ENCODE measurements around the gene KAZALD1. TPM values are rescaled to one million over a fixed set of nuclear protein-coding genes. Genes with fewer than 3 reads are reported as not detected.

Gene KAZALD1
- total RNA-seq, 3 donors from 2014 or later (not counting 1 experiment from before 2014, with no cell fraction given), result 0.49 TPM; not detected in 2

- peaks cover 10 to 28% of the 10 kb centered on the region in 2 donors for H3K4me1 Mint-ChIP-seq
- peaks cover 19% of the 10 kb centered on the region for H3K4me1 ChIP-seq (ENCODE audit: control insufficient read depth, insufficient read depth, low read length)
- no peaks in the 10 kb centered on the region for H3K36me3 ChIP-seq (ENCODE audit: control insufficient read depth, insufficient read depth, low read length)
- ATAC-seq (no peak), DNase-seq (no peak)
- no peaks in the 10 kb centered on the region for H3K9me3 Mint-ChIP-seq
- H3K4me3 ChIP-seq (ENCODE audit: low read length), result no peak overlapping the region
- 88% methylated on average over 5 of the region's 5 CpGs for WGBS (ENCODE audit: insufficient coverage)
- TF ChIP-seq CTCF (IDR thresholded peaks at IDR 0.05), result no peak
- peaks cover 37 to 50% of the 10 kb centered on the region in 2 donors for H3K27me3 Mint-ChIP-seq (ENCODE audit: low read depth in 2 of 2)
- peaks cover 15% of the 10 kb centered on the region for H3K27me3 ChIP-seq (ENCODE audit: control insufficient read depth, insufficient read depth, low read length)
- intact Hi-C loops (cut with micrococcal nuclease), result no loop called here
- no peak overlapping the region for H3K4me3 Mint-ChIP-seq
- no peaks in the 10 kb centered on the region for H3K36me3 Mint-ChIP-seq
- no peak overlapping the region for H3K27ac Mint-ChIP-seq
- no peaks in the 10 kb centered on the region for H3K9me3 ChIP-seq (ENCODE audit: control insufficient read depth, insufficient read depth, low read length)
- H3K27ac ChIP-seq (ENCODE audit: low read length), result no peak overlapping the region
Observed at GRCh38 chr10:101016814-101017213, 45.0 kb upstream of the KAZALD1 start.

- intact Hi-C loops (cut with micrococcal nuclease), result no loop called here
- WGBS (ENCODE audit: insufficient coverage), result 29% methylated on average over 20 of the region's 20 CpGs
- ATAC-seq (no peak), DNase-seq (no peak)
- no peak overlapping the region for H3K4me3 ChIP-seq (ENCODE audit: low read length)
- H3K9me3 ChIP-seq (ENCODE audit: control insufficient read depth, insufficient read depth, low read length), result no peaks in the 10 kb centered on the region
- Mint-ChIP-seq H3K36me3 (no peaks in the 10 kb centered on the region), H3K9me3 (no peaks in the 10 kb centered on the region), H3K4me3 (no peak overlapping the region), H3K27ac (no peak overlapping the region), H3K27me3 (ENCODE audit: low read depth in 2 of 2) (peaks cover 33 to 49% of the 10 kb centered on the region in 2 donors), H3K4me1 (peaks cover 4 to 22% of the 10 kb centered on the region in 2 donors)
- H3K36me3 ChIP-seq (ENCODE audit: control insufficient read depth, insufficient read depth, low read length), result no peaks in the 10 kb centered on the region
- TF ChIP-seq CTCF (IDR thresholded peaks at IDR 0.05), result no peak
- H3K27me3 ChIP-seq (ENCODE audit: control insufficient read depth, insufficient read depth, low read length), result peaks cover 15% of the 10 kb centered on the region
- no peak overlapping the region for H3K27ac ChIP-seq (ENCODE audit: low read length)
- peaks cover 13% of the 10 kb centered on the region for H3K4me1 ChIP-seq (ENCODE audit: control insufficient read depth, insufficient read depth, low read length)
Observed at GRCh38 chr10:101018118-101018599, 43.6 kb upstream of the KAZALD1 start.

GRCh38 chr10:101018600-101019439 is 43.0 kb upstream of the KAZALD1 start:
- Histone ChIP-seq H3K36me3 (ENCODE audit: control insufficient read depth, insufficient read depth, low read length) (no peaks in the 10 kb centered on the region), H3K9me3 (ENCODE audit: control insufficient read depth, insufficient read depth, low read length) (no peaks in the 10 kb centered on the region), H3K4me1 (ENCODE audit: control insufficient read depth, insufficient read depth, low read length) (peaks cover 11% of the 10 kb centered on the region), H3K27ac (ENCODE audit: low read length) (no peak overlapping the region), H3K27me3 (ENCODE audit: control insufficient read depth, insufficient read depth, low read length) (peaks cover 15% of the 10 kb centered on the region), H3K4me3 (ENCODE audit: low read length) (no peak overlapping the region)
- H3K36me3 Mint-ChIP-seq, result no peaks in the 10 kb centered on the region
- TF ChIP-seq CTCF (IDR thresholded peaks at IDR 0.05), result peak; percentile 72
- peak; percentile 76 to 81 (median 81) for ATAC-seq
- intact Hi-C loops (cut with micrococcal nuclease), result no loop called here
- peak overlapping the region; percentile 4 for H3K4me3 Mint-ChIP-seq
- DNase-seq, result peak; percentile 65 to 78
- peaks cover 0 to 18% of the 10 kb centered on the region in 2 donors for H3K4me1 Mint-ChIP-seq
- peaks cover 30 to 46% of the 10 kb centered on the region in 2 donors for H3K27me3 Mint-ChIP-seq (ENCODE audit: low read depth in 2 of 2)
- H3K9me3 Mint-ChIP-seq, result no peaks in the 10 kb centered on the region
- no peak overlapping the region for H3K27ac Mint-ChIP-seq
- 25% methylated on average over 45 of the region's 45 CpGs for WGBS (ENCODE audit: insufficient coverage)

All from natural killer cell (primary cell).